MG63 (cell line): Measurements from ENCODE around the gene BCL11B. TPM values are rescaled to one million over a fixed set of nuclear protein-coding genes. Genes with fewer than 3 reads are reported as not detected.

ENCODE experiments used
- DNase-seq: peaks from one replicate; pipeline ENCODE4 v3.0.0-alpha.2; 2020
- H3K27me3 ChIP-seq: fragments of 250-450 bp; sonication (Bioruptor Pico); 2 replicates; pipeline ENCODE4 v1.5.1; 2020; ENCODE audit warnings: mild to moderate bottlenecking, moderate library complexity
- H3K36me3 ChIP-seq: fragments of 250-450 bp; sonication (Bioruptor Pico); 2 replicates; pipeline ENCODE4 v1.5.1; 2020; ENCODE audit warnings: mild to moderate bottlenecking, moderate library complexity
- H3K4me3 ChIP-seq: fragments of 250-450 bp; sonication (Bioruptor Pico); 2 replicates; pipeline ENCODE4 v1.5.1; 2020; ENCODE audit warnings: mild to moderate bottlenecking, moderate library complexity
- H3K9me3 ChIP-seq: fragments of 250-450 bp; sonication (Bioruptor Pico); 2 replicates; pipeline ENCODE4 v1.5.1; 2020; ENCODE audit warnings: mild to moderate bottlenecking, moderate library complexity
- total RNA-seq: library from RNA; depleted of rRNA; stranded (reverse); fragments of >200 nt; shearing (Covaris generic); gene quantifications from 2 replicates; pipeline ENCODE4 v1.2.3, GENCODE V29; 2014; ENCODE audit warnings: low replicate concordance

The BCL11B gene
- total RNA-seq, 1 experiment from 2014 or later = not detected

DNA sequence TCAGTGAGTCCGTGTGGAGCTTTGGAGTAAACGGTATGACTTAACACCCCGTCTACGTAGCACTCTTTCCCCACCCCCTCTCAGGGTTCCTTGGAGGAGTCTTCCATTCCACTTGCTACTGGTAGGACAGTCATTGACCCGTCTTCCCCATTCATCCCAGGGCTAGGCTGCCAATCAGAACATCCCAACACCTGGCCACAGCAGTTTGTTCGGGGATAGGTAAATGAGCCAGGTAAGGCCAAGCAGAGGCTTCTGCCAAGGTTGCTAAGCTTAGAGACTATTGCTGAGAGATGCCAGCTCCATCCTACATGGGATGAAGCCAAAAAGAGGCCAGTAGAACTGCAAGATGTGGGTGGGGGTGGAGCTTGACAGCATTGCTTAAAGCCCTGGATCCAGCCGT lies 130.8 kb downstream of the BCL11B start:
- DNase-seq = no peak
- H3K27me3 ChIP-seq = no peaks in the 10 kb centered on the region
- H3K9me3 ChIP-seq = no peaks in the 10 kb centered on the region
- H3K4me3 ChIP-seq = no peak overlapping the region
- H3K36me3 ChIP-seq = no peaks in the 10 kb centered on the region

DNA sequence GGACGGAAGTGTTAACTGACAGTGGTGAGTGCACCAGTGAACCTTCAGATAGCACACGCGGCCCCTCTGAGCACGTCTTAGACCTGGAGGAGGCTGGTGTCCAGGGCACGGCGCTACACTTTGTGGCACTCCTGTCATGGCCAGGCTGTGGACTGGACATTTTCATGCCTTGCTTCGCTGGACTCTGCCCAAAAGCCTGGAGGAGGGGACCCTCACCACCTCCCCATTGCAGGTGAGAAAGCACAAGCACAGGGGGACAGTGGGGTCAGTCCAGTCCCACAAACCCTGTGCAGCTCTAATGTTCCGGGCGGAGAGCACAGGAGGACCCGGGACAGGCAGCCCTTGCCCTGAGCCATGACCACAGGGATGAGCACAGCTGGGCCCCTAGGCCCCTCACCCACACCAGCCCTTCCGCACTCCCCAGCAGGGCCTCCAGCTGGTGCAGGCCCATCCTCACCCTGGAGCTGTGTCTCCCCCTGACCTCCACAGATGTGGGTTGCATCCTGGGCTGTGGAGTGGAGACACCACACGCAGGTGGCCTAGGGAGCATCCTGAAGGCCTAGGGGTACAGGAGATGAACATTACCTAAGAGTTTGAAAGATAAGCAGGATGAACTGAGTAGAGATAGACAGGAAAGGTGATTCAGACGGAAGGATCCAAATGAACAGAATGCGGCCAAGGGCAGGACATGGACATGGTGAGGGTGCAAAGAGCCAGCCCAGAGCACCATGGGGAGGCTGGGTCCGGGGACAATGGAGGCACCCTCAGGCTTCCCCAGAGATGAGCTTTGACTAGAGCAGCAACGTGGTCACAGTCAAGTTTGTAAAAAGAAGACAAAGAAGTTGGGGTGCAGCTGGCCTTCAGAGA lies 132.8 kb downstream of the BCL11B start:
- DNase-seq = no peak
- H3K36me3 ChIP-seq = no peaks in the 10 kb centered on the region
- H3K4me3 ChIP-seq = no peak overlapping the region
- H3K27me3 ChIP-seq = no peaks in the 10 kb centered on the region
- no peaks in the 10 kb centered on the region for H3K9me3 ChIP-seq

DNA sequence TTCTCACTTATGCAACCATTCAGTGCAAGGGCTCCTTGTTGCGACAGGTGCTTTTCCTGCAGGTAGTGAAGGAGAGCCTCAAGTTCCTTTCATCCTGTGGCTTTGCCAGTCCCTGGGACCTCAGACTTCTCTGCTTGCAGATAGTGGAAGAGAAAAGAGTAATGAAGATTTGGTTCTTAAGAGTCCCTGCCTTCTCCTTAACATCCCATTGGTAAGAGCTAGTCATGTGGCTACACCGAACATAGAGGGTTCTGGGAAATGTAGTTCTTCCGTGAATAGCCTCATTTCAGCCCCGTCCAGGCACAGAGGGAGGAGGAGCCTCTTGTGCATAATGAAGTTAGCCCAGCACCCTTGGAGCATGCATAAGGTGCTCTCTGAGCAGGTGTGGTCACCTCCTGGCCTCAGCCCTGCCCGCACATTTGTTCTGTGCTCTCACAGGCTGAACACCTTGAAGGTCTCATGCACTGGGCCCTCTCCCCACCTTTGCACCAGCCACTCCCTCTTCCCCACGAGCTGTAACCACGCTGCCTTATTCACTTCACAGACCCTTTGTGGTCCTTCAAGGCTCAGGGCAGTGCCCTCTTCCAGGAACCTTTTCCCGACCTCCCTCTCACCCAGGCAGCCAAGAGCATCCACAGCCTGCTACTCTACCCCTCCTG lies 134.0 kb downstream of the BCL11B start:
- DNase-seq = no peak
- Histone ChIP-seq H3K4me3 (no peak overlapping the region), H3K9me3 (no peaks in the 10 kb centered on the region), H3K27me3 (no peaks in the 10 kb centered on the region), H3K36me3 (no peaks in the 10 kb centered on the region)

DNA sequence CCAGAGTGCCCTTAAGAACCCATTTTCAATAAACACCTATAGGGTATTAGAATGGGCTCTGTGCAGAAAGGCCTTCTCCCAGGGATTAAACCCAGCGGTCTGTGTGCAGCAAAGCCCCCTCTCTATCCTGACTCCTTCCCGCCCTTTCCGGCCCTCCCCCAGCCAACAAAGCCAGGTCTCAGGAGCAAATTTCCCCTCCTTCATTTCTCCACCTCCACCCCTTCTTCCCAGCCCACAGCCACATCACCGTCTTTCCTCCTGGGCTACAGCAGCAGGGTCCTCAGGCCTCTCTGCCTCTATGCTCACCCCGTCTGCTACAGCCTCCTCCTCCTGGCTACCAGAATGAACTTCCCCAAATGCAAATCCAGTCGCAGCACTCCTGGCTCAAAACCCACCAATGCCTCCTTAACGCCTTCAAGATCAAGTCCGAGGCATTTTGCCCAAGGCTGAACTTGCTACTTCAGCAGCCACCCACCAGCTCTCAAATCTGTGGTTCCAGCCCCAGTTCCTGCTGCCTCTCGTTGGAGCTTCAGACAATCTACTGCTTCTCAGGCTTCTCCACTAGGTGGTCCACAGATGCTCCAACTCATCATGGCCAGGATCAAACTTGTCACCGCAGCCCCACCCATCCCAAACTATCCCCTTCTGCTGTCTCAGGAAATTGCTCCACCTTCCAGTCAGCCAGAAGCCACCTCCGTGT lies 134.8 kb downstream of the BCL11B start:
- no peaks in the 10 kb centered on the region for H3K9me3 ChIP-seq
- H3K4me3 ChIP-seq = no peak overlapping the region
- no peak for DNase-seq
- no peaks in the 10 kb centered on the region for H3K36me3 ChIP-seq
- H3K27me3 ChIP-seq = no peaks in the 10 kb centered on the region

DNA sequence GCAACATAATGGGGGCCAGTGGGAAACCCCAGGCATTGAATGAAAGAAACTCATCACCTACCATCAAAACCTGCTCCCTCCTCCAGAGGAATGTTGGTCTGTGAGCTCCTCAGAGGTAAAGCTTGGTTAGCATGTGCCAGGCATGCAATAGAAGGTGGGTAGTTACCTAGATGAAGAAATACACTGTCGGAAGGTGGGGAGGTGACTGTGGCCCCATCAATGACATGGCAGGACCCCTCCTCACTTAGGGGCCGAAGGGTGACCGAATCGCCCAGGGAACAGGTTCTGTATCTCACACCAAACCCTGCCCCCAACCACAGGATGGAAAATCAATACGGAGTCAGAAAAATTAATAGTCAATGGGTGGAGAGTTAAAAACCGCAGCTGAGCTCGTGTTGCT lies 135.6 kb downstream of the BCL11B start:
- DNase-seq = no peak
- Histone ChIP-seq H3K27me3 (no peaks in the 10 kb centered on the region), H3K9me3 (no peaks in the 10 kb centered on the region), H3K36me3 (no peaks in the 10 kb centered on the region), H3K4me3 (no peak overlapping the region)

DNA sequence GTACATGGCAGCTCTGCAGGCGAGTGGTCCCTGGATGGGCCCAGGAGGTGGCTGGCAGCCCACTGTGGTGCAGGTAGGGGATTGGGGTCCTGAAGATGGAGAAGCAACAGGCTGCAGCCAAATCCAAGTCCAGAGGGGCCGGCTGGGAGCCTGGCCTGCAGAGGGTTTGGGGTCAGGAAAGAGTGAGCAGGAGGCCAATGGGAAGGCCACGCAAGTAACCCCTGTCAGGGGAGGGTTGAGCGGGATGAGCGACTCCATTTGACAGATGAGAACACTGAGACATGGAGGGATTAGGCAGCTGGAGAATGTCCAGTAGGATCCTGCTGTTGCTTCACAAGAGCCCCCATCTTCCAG lies 136.0 kb downstream of the BCL11B start:
- Histone ChIP-seq H3K4me3 (no peak overlapping the region), H3K36me3 (no peaks in the 10 kb centered on the region), H3K27me3 (no peaks in the 10 kb centered on the region), H3K9me3 (no peaks in the 10 kb centered on the region)
- DNase-seq = no peak

DNA sequence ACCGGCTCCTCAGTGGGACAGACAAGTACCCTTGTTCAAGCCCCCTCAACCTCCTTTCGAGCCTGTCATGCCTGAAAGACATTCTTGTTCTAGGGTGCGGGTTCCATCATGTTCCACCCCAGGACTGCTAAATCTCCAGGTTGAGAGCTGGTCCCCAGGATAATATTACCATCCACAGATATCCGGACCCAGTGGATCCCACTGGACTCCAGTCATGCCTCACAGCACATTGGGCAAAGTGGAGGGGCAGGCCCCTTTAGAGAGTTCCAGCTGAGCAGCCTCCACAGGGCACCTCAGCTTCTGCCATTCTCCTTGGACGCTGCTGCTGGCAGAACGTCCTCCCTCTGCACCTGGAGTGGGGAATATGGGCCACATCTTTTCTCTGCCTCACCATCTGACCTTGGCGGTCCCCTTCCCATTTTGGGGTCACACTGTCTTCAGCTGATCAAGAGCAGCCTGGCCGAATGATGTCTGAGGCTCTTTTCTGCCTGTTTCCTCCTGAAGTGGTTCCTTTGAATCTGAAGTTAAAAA lies 137.4 kb downstream of the BCL11B start:
- no peaks in the 10 kb centered on the region for H3K9me3 ChIP-seq
- no peaks in the 10 kb centered on the region for H3K27me3 ChIP-seq
- H3K36me3 ChIP-seq = no peaks in the 10 kb centered on the region
- DNase-seq = no peak
- no peak overlapping the region for H3K4me3 ChIP-seq

DNA sequence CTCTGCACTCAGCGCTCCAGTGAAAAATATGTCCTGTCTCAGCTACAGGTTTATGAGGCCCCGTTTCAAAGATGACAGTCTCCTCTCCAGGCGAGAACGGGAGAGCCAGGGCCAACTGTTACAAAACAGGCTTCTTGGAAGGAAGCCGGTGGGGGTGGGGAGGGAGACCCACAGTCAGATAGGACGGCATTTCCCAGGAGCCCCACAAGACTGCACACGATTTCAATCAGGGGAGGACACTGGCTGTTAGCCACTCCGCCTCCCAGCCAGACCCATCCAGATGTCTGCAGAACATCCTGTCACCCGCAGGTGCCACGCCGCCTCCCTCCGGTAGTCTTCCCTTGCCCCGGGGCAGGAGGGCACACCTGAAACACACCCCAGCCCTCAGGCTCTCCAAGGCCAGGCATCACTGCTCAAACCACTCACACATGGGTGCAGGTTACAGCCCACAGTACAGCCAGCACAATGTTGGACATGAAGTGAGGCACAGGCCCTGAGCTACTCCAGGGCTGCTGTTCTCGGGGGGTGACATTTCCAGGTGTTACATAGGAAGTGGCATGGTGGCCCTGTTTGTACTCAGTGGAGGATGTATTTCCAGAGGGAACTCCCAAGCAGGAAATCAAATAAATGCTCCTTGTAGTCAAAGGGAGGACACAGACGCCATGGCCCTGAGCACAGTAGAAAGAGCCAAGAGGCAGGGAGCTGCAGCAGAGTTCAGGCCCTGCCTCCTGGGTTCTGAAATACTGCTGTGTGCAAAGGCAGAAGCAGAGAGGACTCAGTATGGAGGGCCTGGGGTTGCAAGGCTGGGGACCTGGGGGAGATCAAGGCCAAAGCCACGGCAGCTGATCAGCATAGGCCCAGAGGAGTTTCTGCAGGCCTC lies 138.1 kb downstream of the BCL11B start:
- DNase-seq = no peak
- Histone ChIP-seq H3K27me3 (no peaks in the 10 kb centered on the region), H3K4me3 (no peak overlapping the region), H3K36me3 (no peaks in the 10 kb centered on the region), H3K9me3 (no peaks in the 10 kb centered on the region)

DNA sequence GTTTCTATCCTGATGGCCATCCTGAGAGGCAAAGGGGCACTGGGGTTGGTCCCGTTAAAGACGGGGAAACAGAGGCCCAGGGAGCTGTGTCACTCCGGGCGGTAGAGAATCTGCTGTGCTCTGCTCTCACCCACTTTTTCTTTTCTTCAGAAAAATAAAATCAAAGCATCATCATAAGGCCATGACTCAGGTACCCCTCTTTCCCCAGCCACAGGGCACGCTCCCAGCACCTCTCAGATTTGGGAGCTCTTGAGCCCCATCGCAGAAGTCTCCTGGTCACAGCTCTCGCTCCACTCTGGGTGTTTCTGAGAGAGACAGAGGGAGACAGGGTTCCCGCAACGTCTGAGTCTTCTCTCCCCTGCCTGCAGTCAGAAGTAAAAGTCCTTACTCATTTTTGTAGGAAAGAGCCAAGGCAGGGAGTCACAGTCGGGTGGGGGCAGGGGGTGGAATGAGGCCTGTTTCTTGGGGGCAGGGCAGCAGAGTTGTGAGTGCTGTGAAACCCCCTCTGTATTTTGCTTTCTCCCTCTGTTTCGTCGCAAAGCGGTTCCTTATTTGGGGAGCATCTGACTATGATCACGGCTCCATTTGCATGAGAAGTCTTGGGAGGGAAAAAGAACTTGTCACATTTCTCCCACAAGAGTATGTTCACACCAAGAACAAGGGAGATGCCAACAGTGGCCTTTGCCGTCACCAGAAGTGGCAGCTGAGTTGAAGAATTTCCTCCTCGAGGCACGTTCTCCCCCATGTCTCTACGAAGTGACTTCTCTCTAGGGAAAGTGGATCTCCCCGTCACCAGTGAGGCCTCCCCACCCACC lies 139.0 kb downstream of the BCL11B start:
- no peaks in the 10 kb centered on the region for H3K36me3 ChIP-seq
- no peak for DNase-seq

DNA sequence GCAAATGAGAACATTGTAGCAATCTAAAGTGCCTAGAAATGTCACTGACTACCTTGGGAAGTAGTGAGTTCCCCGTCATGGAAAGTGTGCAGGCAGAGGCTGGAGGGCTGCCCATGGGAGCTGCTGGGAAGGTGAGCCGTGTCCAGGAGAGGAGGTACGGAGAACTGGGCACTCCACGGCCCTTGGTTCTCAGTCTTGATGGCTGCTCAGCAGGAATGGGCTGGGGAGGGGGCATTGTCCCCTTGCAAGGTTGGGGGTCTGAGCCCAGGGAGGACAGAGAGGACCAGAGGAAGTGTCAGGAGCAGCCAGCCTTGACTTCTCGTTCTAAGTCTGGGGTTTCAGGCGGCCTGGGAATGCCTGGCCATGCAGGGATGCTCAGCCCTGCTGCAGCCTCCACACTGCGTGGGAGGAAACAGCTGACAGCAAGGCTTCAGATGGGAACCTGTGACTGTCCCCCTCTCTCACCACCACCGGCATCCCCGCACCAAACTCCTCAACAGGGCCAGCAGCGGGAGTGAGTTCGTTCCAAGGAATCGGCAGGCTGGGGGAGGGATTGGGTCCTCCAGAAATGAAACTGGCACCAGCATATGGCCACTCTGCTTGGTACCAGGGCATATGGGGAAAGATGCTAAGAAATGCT lies 140.2 kb downstream of the BCL11B start:
- Histone ChIP-seq H3K9me3 (no peaks in the 10 kb centered on the region), H3K27me3 (no peaks in the 10 kb centered on the region), H3K4me3 (no peak overlapping the region), H3K36me3 (no peaks in the 10 kb centered on the region)
- DNase-seq = no peak

More for the DNA sequence above, 139.0 kb downstream of the BCL11B start:
- Histone ChIP-seq H3K4me3 (no peak overlapping the region), H3K27me3 (no peaks in the 10 kb centered on the region), H3K9me3 (no peaks in the 10 kb centered on the region)

DNA sequence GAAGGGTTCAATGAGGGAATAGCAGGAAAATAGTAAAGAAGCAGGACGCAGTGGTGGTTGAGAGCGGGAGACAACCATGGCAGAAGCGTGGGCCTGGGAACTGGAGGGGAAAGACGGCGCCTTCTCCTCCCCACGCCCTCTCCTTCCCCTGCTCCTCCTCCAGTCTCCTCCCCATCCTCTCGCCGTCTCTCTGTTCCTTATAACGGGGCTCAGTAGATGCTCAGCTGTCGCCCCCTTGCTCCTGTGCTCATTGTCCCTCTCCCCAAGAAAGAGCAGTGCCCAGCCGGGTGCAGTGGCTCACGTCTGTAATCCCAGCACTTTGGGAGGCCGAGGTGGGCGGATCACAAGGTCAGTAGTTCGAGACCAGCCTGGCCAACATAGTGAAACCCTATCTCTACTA lies 142.0 kb downstream of the BCL11B start:
- no peak for DNase-seq
- Histone ChIP-seq H3K27me3 (no peaks in the 10 kb centered on the region), H3K9me3 (no peaks in the 10 kb centered on the region), H3K4me3 (no peak overlapping the region), H3K36me3 (no peaks in the 10 kb centered on the region)

DNA sequence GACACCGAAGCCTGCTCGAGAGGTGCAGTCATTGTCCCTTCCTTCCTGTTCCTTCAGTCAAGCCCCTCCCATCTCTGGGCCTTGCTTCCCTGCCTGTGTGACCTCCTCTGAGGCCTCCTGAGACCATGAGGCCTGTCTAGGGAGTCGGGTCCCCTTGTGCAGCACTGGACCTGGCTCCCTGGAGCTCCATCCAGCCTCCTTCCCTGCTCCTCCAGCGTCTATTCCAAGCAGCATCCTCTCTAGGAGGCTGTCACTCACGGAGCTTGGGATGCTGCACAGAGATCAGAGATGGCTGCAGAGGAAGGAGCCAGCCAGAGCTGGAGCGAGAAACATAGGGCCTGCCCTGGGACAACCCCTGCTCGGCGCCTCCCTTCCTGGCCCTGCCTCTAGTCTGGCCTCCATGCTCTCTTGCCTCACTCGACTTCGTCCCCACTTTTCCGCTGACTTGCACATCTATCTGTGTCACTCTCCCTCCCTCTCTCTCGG lies 142.7 kb downstream of the BCL11B start:
- DNase-seq = no peak
- H3K4me3 ChIP-seq = no peak overlapping the region
- H3K9me3 ChIP-seq = no peaks in the 10 kb centered on the region
- no peaks in the 10 kb centered on the region for H3K36me3 ChIP-seq
- H3K27me3 ChIP-seq = no peaks in the 10 kb centered on the region

DNA sequence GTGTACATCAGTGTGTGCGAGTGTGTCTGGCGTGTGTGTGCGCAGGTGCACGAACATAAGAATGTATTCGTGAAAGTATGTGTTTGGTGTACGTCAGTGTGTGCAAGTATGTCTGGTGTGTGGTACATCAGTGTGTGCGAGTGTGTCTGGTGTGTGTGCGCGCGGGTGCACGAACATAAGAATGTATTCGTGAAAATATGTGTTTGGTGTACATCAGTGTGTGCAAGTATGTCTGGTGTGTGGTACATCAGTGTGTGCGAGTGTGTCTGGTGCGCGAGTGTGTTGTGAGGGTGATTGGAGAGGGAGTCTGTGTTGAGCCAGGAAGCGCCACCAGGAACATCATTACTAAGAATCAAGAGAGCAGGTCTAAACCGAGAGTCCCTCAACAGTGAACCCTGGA lies 143.8 kb downstream of the BCL11B start:
- no peak for DNase-seq
- Histone ChIP-seq H3K4me3 (no peak overlapping the region), H3K27me3 (no peaks in the 10 kb centered on the region), H3K36me3 (no peaks in the 10 kb centered on the region), H3K9me3 (no peaks in the 10 kb centered on the region)

DNA sequence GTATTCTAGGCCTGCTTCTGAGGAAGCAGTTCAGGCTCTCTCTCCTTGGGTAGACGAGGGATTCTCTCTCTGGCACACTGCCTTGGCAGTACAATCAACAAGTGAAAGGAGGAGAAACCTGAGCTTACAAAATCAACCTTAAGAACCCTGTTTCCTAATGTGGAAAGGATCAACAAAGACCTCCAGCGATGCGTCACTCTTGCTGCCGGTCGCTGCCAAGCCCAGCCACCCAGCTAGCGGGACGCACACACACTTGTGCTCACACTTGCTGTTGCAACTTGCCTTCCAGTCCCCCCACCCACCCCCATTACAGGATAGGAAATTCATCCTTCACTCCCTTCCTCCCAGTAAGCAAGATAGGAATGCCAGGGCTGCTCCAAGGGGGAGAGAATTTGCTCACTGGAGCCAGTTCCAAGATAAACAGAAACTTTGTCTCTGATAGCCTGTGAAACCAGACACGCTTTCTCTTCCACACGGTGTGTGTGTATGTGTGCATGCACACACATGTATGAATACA lies 144.3 kb downstream of the BCL11B start:
- no peaks in the 10 kb centered on the region for H3K9me3 ChIP-seq
- H3K4me3 ChIP-seq = no peak overlapping the region
- DNase-seq = no peak
- no peaks in the 10 kb centered on the region for H3K27me3 ChIP-seq
- no peaks in the 10 kb centered on the region for H3K36me3 ChIP-seq
